Measurements from ENCODE around the gene IGLL5.
A peak's percentile ranks its signal among the peaks of the same experiment; 100 is the strongest.

GRCh38 chr22:22893077-22893805, 5.6 kb downstream of the IGLL5 start:
- TF ChIP-seq CTCF (tag by site-specific recombination; IDR thresholded peaks at IDR 0.05) = no peak
- no peak for TF ChIP-seq TCF7L2 (IDR thresholded peaks at IDR 0.05; ENCODE audit: borderline replicate concordance, low read depth, low read length)
- TF ChIP-seq, protein P1, sequence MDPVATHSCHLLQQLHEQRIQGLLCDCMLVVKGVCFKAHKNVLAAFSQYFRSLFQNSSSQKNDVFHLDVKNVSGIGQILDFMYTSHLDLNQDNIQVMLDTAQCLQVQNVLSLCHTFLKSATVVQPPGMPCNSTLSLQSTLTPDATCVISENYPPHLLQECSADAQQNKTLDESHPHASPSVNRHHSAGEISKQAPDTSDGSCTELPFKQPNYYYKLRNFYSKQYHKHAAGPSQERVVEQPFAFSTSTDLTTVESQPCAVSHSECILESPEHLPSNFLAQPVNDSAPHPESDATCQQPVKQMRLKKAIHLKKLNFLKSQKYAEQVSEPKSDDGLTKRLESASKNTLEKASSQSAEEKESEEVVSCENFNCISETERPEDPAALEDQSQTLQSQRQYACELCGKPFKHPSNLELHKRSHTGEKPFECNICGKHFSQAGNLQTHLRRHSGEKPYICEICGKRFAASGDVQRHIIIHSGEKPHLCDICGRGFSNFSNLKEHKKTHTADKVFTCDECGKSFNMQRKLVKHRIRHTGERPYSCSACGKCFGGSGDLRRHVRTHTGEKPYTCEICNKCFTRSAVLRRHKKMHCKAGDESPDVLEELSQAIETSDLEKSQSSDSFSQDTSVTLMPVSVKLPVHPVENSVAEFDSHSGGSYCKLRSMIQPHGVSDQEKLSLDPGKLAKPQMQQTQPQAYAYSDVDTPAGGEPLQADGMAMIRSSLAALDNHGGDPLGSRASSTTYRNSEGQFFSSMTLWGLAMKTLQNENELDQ (tag by site-specific recombination; IDR thresholded peaks at IDR 0.05; ENCODE audit: low read depth) = no peak
- TF ChIP-seq ZNF146 (tag by site-specific recombination; IDR thresholded peaks at IDR 0.05) = no peak
- no peak for TF ChIP-seq PRDM4 (tag by site-specific recombination; IDR thresholded peaks at IDR 0.05)
- no peak for TF ChIP-seq ZNF76 (tag by site-specific recombination; IDR thresholded peaks at IDR 0.05; ENCODE audit: borderline replicate concordance, low read depth)
- peak; percentile 9; the same call in 1 of the 2 replicates for TF ChIP-seq GLIS2 (tag by site-specific recombination; IDR thresholded peaks at IDR 0.05)
- TF ChIP-seq, protein P2, sequence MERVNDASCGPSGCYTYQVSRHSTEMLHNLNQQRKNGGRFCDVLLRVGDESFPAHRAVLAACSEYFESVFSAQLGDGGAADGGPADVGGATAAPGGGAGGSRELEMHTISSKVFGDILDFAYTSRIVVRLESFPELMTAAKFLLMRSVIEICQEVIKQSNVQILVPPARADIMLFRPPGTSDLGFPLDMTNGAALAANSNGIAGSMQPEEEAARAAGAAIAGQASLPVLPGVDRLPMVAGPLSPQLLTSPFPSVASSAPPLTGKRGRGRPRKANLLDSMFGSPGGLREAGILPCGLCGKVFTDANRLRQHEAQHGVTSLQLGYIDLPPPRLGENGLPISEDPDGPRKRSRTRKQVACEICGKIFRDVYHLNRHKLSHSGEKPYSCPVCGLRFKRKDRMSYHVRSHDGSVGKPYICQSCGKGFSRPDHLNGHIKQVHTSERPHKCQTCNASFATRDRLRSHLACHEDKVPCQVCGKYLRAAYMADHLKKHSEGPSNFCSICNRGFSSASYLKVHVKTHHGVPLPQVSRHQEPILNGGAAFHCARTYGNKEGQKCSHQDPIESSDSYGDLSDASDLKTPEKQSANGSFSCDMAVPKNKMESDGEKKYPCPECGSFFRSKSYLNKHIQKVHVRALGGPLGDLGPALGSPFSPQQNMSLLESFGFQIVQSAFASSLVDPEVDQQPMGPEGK (tag by site-specific recombination; IDR thresholded peaks at IDR 0.05) = no peak
- no peak for TF ChIP-seq GLI4 (tag by site-specific recombination; IDR thresholded peaks at IDR 0.05)
